ENCODE measurements around the gene MAP2K5. TPM values are rescaled to one million over a fixed set of nuclear protein-coding genes. Genes with fewer than 3 reads are reported as not detected.

The MAP2K5 gene
- total RNA-seq, 1 donor from 2014 or later: 29.8 TPM

DNA sequence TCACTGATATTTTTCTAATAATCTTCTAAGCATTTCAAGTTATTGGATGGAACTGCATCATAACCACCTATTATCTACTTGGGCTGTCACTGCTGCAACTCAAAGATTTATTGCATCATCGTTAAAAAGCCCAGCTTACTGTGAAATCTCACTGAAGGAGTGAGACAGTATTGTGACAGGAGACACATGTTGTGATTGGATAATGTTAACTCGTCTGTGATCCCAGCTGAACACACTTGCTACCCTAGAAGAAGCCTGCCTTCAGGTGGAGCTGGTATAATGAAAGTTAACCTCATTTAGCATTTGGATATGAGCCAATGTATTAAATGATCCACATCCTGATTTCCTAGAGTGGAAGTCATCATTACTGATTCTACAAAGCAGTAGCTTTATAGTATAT is 138.1 kb downstream of the MAP2K5 start:
- H3K36me3 Mint-ChIP-seq: peaks cover 26% of the 10 kb centered on the region
- no peaks in the 10 kb centered on the region for H3K27me3 Mint-ChIP-seq (ENCODE audit: low read depth)
- no peak overlapping the region for H3K27ac Mint-ChIP-seq
- H3K4me3 Mint-ChIP-seq: no peak overlapping the region
- DNase-seq (ENCODE audit: low spot score in 2 of 2, unreplicated experiment in 2 of 2): no peak
- H3K9me3 Mint-ChIP-seq: peaks cover 23% of the 10 kb centered on the region
- TF ChIP-seq, protein P1, sequence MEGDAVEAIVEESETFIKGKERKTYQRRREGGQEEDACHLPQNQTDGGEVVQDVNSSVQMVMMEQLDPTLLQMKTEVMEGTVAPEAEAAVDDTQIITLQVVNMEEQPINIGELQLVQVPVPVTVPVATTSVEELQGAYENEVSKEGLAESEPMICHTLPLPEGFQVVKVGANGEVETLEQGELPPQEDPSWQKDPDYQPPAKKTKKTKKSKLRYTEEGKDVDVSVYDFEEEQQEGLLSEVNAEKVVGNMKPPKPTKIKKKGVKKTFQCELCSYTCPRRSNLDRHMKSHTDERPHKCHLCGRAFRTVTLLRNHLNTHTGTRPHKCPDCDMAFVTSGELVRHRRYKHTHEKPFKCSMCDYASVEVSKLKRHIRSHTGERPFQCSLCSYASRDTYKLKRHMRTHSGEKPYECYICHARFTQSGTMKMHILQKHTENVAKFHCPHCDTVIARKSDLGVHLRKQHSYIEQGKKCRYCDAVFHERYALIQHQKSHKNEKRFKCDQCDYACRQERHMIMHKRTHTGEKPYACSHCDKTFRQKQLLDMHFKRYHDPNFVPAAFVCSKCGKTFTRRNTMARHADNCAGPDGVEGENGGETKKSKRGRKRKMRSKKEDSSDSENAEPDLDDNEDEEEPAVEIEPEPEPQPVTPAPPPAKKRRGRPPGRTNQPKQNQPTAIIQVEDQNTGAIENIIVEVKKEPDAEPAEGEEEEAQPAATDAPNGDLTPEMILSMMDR (IDR thresholded peaks at IDR 0.05; ENCODE audit: unreplicated experiment): no peak
- no peaks in the 10 kb centered on the region for H3K4me1 Mint-ChIP-seq

DNA sequence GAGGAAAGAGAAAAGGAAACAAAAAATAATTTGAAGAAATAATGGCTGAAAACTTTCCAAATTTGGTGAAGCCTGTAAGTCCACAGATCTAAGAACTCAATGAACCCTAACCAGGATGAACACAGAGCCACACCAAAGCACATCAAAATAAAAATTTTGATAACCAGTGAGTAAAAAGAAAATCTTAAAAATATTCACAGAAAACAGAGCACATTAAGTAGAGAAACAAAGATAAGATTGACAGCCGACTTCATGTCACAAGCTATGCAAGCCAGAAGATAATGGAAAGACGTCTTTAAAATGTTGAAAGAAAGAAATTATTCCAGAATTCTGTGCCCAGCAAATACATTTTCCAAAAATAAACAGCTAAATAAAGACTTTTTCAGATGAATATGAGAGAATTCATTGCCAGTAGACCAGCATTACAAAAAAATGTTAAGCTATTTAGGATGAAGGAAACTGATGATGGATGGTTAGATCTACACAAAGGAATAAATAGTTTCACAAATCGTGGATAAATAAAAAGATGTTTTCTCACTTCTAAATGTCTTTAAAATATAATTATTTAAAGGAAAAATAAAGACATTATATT is 142.6 kb downstream of the MAP2K5 start:
- H3K9me3 Mint-ChIP-seq: peaks cover 31% of the 10 kb centered on the region
- no peak overlapping the region for H3K4me3 Mint-ChIP-seq
- no peak for DNase-seq (ENCODE audit: low spot score in 2 of 2, unreplicated experiment in 2 of 2)

GRCh38 chr15:67685716-67686115 is 143.2 kb downstream of the MAP2K5 start:
- DNase-seq (ENCODE audit: low spot score in 2 of 2, unreplicated experiment in 2 of 2): no peak
- peaks cover 31% of the 10 kb centered on the region for H3K36me3 Mint-ChIP-seq
- H3K9me3 Mint-ChIP-seq: peaks cover 32% of the 10 kb centered on the region
- H3K27ac Mint-ChIP-seq: no peak overlapping the region
- no peaks in the 10 kb centered on the region for H3K4me1 Mint-ChIP-seq
- H3K27me3 Mint-ChIP-seq (ENCODE audit: low read depth): no peaks in the 10 kb centered on the region
- no peak overlapping the region for H3K4me3 Mint-ChIP-seq
- TF ChIP-seq, protein P1 (IDR thresholded peaks at IDR 0.05; ENCODE audit: unreplicated experiment): no peak

More for the DNA sequence above, 142.6 kb downstream of the MAP2K5 start:
- TF ChIP-seq, protein P1 (IDR thresholded peaks at IDR 0.05; ENCODE audit: unreplicated experiment): no peak
- Mint-ChIP-seq H3K36me3 (peaks cover 31% of the 10 kb centered on the region), H3K27ac (no peak overlapping the region), H3K27me3 (ENCODE audit: low read depth) (no peaks in the 10 kb centered on the region), H3K4me1 (no peaks in the 10 kb centered on the region)

- peaks cover 6% of the 10 kb centered on the region for H3K9me3 Mint-ChIP-seq
- TF ChIP-seq, protein P1 (IDR thresholded peaks at IDR 0.05; ENCODE audit: unreplicated experiment): no peak
- peaks cover 8% of the 10 kb centered on the region for H3K36me3 Mint-ChIP-seq
- no peaks in the 10 kb centered on the region for H3K4me1 Mint-ChIP-seq
- no peaks in the 10 kb centered on the region for H3K27me3 Mint-ChIP-seq (ENCODE audit: low read depth)
- no peak for DNase-seq (ENCODE audit: low spot score in 2 of 2, unreplicated experiment in 2 of 2)
- no peak overlapping the region for H3K4me3 Mint-ChIP-seq
- H3K27ac Mint-ChIP-seq: no peak overlapping the region
Observed at GRCh38 chr15:67690936-67691335, 148.4 kb downstream of the MAP2K5 start.

DNA sequence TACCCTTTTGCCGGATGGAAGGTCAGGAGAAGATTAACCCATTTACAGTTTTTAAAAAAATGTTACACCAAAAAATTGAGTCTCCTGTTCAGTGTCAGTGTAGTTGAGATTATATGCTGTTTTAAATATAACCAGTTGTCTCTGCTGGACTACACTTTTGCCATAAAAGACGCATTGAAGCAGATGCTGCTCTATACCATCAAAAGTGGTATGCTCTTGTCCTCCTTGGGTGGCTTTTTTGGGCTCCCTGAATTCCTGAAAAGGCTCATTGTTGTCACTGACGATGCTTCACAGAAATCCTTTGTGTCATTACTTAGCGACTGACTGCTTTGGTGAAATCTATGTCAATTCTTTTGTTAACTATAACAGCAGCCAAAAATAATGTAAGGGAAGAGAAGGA is 148.9 kb downstream of the MAP2K5 start:
- Mint-ChIP-seq H3K27ac (no peak overlapping the region), H3K4me1 (no peaks in the 10 kb centered on the region), H3K4me3 (no peak overlapping the region), H3K27me3 (ENCODE audit: low read depth) (no peaks in the 10 kb centered on the region), H3K36me3 (peaks cover 6% of the 10 kb centered on the region), H3K9me3 (peaks cover 4% of the 10 kb centered on the region)
- TF ChIP-seq, protein P1 (IDR thresholded peaks at IDR 0.05; ENCODE audit: unreplicated experiment): no peak
- DNase-seq (ENCODE audit: low spot score in 2 of 2, unreplicated experiment in 2 of 2): no peak

GRCh38 chr15:67692573-67692972 is 150.1 kb downstream of the MAP2K5 start:
- Mint-ChIP-seq H3K27ac (no peak overlapping the region), H3K9me3 (peaks cover 4% of the 10 kb centered on the region), H3K4me3 (no peak overlapping the region), H3K27me3 (ENCODE audit: low read depth) (no peaks in the 10 kb centered on the region), H3K36me3 (peaks cover 6% of the 10 kb centered on the region), H3K4me1 (no peaks in the 10 kb centered on the region)
- TF ChIP-seq, protein P1 (IDR thresholded peaks at IDR 0.05; ENCODE audit: unreplicated experiment): no peak
- no peak for DNase-seq (ENCODE audit: low spot score in 2 of 2, unreplicated experiment in 2 of 2)
